ENCODE results near the gene C2CD3. TPM values are rescaled to one million over a fixed set of nuclear protein-coding genes. Genes with fewer than 3 reads are reported as not detected.

C2CD3 gene
- total and polyA plus RNA-seq, 9 of the 15 experiments (the other 6 are each of a cell fraction or from before 2014, with no cell fraction given): 4.4 to 20.2 (median 15.4) TPM

- TF ChIP-seq ZNF668 (CRISPR knock-in tag; IDR thresholded peaks at IDR 0.05): 0 out of 2 replicates have a peak, but pooled peaks have one; percentile 82
- 0 out of 2 replicates have a peak, but pooled peaks have one; percentile 54 for TF ChIP-seq PHTF2 (CRISPR knock-in tag; IDR thresholded peaks at IDR 0.05)
- no peak for TF ChIP-seq PBX2 (CRISPR knock-in tag; IDR thresholded peaks at IDR 0.05; ENCODE audit: low read depth)
- 0 out of 2 replicates have a peak, but pooled peaks have one; percentile 22 for TF ChIP-seq PBX2 (tag; conservative IDR thresholded peaks at IDR 0.05; ENCODE audit: low read depth)
- TF ChIP-seq ZKSCAN3 (CRISPR knock-in tag; IDR thresholded peaks at IDR 0.05): no peak
- peak; percentile 92 for TF ChIP-seq PHF8 (IDR thresholded peaks at IDR 0.05; ENCODE audit: borderline replicate concordance, low read length)
- TF ChIP-seq SREBF1 (IDR thresholded peaks at IDR 0.05; ENCODE audit: borderline replicate concordance, low read depth, low read length): no peak
- TF ChIP-seq KLF1 (tag; IDR thresholded peaks at IDR 0.05): no peak
- TF ChIP-seq STAG1 (CRISPR knock-in tag; IDR thresholded peaks at IDR 0.05; ENCODE audit: borderline replicate concordance): no peak
- no peak for TF ChIP-seq ESRRB (CRISPR knock-in tag; IDR thresholded peaks at IDR 0.05; ENCODE audit: borderline replicate concordance)
- peak; percentile 82; the same call in 1 of the 2 replicates for TF ChIP-seq ZNF584 (CRISPR knock-in tag; IDR thresholded peaks at IDR 0.05; ENCODE audit: low read depth)
- TF ChIP-seq AFF4 (CRISPR knock-in tag; IDR thresholded peaks at IDR 0.05): peak; percentile 84; the same call in 1 of the 2 replicates
- no peak for TF ChIP-seq ZFP30 (CRISPR knock-in tag; IDR thresholded peaks at IDR 0.05; ENCODE audit: borderline replicate concordance)
- TF ChIP-seq ZEB2 (IDR thresholded peaks at IDR 0.05): peak; percentile 22; the same call in 1 of the 2 replicates
- TF ChIP-seq ZNF197 (CRISPR knock-in tag; IDR thresholded peaks at IDR 0.05; ENCODE audit: low read depth): no peak
- TF ChIP-seq PYGO2 (tag; IDR thresholded peaks at IDR 0.05): no peak
- peak; percentile 69 for TF ChIP-seq CBX1 (IDR thresholded peaks at IDR 0.05; ENCODE audit: low read depth)
- TF ChIP-seq PCBP1 (IDR thresholded peaks at IDR 0.05; ENCODE audit: low read depth, low read length, poor library complexity, severe bottlenecking): no peak
- TF ChIP-seq ZBED1 (IDR thresholded peaks at IDR 0.05): no peak
- peak; percentile 96 for TF ChIP-seq SP1 (CRISPR knock-in tag; IDR thresholded peaks at IDR 0.05)
- no peak for TF ChIP-seq ZNF354B (CRISPR knock-in tag; IDR thresholded peaks at IDR 0.05)
- TF ChIP-seq SNAPC5 (CRISPR knock-in tag; IDR thresholded peaks at IDR 0.05): no peak
- TF ChIP-seq WHSC1 (IDR thresholded peaks at IDR 0.05; ENCODE audit: low read length): no peak
- TF ChIP-seq MEF2D (tag; conservative IDR thresholded peaks at IDR 0.05; ENCODE audit: low read depth): no peak
Measured at GRCh38 chr11:73982990-73983740, 187.6 kb downstream of the C2CD3 start (continued).
